ENCODE measurements around the gene GRP.

GRP gene

DNA sequence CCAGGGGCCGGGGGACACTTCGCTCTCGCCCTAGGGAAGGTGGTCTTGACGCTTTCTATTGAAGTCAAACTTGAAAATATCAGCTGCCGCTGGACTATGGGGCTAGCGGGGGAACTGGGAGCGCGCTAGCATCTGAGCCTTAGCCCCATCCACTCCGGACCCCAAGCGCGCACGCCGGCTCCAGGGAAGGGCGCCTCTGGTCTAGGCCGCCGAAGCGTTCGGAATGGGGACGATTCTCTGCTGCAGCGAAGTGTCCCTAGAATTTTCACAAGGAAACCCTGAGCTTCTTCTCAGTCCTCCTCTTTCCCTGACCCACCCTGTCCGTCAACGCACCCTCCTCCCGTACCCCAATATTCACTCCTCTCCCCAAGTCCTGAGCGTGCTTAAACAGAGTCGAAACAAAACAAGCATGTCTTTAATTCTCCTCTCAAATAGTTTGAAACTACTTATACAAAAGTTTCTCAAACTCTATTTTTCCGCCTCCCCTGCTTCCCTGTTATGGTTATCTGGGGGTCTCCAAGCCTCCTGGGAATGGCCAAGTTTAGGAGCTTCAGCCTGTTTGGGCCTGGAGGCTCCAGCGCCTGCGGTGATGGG, 48.3 kb downstream of the GRP start:
- DNase-seq (ENCODE audit: low read depth) = no peak

DNA sequence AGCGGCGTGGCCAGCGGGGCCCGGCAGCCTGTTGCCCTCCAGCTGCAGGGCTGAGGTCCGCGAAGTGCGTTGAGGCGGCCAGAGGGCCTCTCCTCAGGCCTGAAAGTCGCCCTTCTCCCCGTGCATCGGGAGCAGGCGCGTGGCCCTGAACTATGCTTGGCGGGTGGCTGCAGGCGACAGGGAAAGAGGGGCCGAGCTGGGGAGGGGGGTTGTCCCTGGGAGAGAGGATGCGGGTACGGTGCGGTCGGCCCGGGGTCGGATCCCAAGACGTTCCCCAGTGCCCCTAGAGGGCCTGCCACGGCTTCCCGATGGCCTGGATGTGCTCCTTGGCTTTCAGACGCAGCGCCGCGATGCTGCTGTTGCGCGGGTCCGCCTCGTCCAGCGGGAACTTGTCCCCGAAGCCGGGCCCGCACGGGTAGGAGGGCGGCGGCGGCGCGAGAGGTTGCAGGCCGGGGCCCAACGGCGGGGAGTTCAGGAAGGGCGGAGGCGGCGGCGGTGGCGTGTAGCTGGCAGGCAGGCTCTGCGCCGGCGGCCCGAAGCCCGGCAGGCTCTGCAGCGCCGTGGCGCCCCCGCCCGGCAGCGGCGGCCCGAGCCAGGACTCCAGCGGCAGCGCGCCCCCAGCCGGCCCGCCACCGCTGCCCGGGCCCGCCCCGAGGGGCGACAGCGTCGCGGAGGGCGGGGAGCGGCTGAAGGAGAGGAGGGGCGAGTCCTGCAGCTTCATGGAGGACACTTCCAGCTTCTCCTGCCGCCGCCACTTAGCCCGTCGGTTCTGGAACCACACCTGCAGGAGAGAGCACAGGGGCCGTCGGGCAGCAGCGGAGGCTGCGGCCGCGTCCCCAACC, 49.0 kb downstream of the GRP start:
- no peak for DNase-seq (ENCODE audit: low read depth)

DNA sequence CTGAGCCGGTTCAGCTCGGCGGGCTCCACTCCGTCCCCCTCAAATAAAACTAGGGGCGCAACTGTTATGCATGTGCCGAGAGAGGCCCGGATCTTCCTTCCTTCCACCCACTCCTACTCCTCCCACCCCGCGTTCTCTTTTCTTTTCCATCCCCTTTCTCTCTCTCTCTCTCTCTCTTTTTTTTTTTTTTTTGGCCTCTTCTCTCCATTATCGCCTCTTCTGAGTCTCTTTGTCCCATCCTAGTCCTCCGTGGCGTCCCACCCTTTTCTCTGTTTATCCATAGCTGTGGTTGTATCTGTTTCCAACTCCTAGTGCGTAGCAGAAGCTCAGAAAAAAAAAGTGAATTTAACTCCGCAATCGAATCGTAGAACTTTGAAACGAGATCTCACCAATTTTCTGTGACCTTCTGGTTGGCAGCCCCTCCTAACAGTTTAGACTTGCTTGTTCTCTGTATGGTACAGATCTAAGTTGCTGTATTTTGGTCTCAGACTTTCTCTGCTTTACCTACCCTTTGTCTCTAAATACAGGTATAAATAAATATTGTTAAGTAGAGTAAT, 49.7 kb downstream of the GRP start:
- no peak for DNase-seq (ENCODE audit: low read depth)

DNA sequence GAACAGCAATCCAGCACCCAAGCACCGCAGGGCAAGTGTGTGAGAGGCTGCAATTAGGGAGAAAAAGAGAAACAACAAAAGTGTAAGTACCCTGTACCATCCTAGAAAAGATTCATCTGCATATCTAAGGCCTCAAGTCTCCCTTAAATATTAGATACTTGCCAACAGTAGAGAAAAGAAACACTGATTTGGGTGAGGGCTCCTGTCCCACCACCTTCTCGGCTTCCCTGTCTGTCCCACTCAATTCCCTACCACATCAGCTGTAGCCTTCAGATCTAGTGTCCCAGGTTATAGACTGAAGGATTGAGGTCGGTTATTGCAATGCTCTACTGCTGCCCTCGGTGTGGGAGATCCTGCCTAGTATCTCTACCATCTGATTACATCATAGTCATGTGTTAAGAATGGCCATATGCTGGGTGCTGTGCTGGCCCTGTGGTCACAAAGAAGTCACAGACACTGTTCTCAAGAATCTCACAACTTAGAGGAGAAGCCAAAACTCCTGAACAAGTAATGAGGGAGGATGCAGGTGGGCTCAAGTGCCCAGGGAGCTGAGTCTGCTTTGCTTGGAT, 50.8 kb downstream of the GRP start:
- DNase-seq (ENCODE audit: low read depth) = no peak

DNA sequence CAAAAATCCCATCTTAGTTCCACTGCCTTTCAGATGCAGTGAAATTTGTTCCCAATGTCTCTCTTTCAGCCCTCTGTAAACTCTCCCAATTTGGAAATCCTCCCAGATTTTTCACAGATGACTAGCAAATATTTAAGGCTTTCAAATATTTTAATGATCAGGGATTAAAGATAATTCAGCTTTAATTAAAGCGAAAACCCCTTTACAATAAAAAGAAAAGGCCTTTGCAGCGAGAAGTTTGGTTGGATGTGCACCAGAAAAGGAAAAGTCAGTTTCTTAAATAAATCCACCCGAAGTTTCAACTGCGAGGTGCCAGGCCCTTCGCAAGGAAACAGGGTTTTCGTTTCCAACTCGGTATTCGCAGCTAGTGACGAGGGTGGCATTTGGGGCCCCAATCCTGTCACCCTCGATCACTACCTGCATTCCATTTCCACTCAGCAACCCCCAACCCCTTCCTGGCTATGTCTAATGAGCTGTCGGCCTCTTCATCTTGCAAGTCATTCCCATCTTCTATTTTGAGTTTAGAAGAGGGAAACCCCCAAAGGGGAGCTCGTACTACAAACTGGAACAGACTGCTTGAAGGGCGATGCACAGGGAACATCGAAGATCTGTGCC, 51.8 kb downstream of the GRP start:
- DNase-seq (ENCODE audit: low read depth) = no peak

DNA sequence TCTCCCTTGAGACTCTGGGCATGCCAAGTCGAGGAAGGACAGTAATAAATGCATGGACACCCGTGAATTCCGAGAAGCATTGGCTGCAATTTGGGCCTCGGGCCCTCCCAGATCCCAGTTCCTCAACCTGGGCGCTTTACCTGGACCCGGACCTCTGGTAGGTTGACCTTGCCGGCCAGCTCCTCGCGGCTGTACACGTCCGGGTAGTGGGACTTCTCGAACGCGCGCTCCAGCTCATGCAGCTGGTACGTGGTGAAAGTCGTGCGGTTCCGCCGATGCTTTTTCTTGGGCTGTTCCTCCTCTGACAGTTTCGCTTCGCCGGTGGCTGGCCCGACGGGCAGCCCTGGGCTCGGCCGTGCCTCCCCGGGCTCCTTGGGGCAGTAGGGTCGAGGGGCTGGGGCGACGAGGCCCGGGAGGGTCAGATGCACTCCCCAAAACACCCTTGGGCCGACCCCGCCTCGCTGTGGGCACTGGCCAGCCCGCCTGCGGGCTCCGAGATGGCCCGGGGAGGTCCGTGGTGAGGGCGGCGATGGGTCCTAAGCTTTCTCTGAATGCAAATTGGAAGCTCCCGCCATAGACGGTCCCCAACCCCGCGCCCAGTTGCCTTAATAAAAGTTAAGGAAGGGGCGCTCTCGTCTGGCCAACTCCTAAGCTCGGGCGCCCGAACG, 52.4 kb downstream of the GRP start:
- DNase-seq (ENCODE audit: low read depth) = no peak

DNA sequence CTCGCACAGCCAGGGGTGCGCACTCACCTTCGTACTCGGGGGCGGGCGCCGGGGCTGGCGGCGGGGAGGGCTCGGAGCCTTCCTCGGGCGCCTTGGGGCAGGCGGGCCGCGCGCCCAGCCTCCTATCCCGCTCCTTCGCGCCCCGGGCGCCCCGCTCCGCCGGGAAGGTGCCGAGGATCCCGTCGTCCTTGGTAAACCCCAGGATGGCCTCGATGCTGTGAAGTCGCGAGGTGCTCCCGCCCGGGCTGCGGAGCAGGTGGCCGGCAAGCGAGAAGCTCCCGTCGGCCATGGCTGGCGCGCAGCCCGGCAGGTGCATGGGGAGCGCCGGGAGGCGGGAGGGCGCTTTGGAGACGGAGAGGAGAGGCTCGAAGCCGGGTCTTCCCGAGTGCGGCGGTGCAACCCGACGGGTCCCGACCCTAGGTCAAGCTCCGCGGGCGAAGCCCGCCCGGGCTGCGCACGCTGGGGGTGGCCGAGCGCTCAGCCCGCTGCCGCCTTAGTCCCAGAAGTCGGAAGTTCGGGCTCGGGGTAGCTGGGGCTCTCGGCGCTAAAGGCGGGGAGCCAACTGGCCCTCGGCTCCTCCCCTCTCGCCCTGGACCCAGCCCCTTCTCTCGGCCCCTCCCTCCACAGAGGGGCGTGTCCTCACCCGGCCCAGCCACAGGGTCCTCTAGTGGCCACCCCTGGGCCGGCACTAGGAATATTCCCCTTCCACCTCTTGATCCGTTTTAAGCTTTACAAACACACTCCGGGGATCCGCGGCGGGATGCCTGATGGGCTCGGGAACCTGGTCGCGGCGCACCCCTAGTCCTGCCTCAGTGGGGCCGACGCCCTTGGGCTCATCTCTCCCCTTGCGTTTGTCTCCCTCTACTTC, 53.2 kb downstream of the GRP start, which contains the start of gene RAX:
Gene RAX, minus strand, starts transcription at position 564 of the 868 bp plus-strand sequence. Its CDS starts 248 bp downstream, at position 316.
- DNase-seq (ENCODE audit: low read depth) = no peak

DNA sequence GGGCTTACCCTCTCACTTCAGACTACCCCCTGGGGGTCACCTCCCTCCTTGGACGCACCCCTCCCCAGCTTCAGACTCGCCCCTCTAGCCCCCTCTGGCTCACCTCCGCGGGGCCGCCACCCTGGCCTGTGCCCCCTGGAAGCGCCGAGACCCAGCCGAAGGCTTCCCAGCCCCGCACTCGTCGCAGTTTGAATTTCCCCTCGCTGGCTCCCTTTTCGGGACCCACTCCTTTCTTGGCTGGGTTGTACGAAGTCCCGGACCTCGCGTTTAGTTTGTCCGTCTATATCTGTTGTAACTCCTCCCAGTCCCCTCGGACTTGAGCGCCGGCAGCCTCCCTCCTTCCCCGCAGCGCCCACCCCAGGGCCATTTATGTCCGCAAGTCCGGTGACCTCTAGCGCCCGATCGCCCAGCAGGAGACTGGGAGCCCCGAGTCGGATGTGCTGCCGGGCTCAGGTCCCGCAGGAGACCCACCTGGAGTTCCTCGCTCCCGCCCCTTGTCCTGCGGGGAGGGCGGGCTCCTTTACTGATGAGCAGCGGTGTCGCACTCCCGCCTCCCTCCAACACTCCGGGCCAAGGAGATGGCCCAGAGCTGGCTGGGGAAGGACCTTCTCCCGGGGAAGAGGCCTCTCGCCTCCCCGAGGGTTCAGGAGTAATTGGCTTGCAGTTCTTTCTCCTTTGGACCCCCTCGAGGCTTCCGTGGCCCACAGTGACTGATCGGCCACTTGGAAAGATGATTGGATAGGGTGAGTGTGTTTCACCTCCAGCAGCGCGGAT, 54.0 kb downstream of the GRP start:
- DNase-seq (ENCODE audit: low read depth) = no peak

DNA sequence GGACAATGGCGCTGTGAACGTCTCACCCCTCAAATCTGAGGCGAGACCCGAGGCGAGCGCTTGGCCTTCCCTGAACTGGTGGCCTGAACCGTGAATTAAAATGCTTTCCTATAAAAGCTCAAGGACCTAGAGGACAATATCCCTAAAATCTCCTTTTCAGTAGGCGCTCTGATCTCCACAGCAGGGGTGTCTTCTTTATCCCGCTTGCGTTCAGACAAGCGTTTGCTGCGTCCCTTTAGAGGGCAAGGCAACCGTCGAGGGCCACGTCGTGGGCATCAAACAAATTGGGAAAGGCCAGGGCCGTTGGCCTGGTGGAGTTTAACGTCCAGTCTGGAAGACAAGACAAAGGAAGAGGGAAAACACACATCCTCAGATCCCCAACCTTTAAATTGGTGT, 54.6 kb downstream of the GRP start:
- no peak for DNase-seq (ENCODE audit: low read depth)

DNA sequence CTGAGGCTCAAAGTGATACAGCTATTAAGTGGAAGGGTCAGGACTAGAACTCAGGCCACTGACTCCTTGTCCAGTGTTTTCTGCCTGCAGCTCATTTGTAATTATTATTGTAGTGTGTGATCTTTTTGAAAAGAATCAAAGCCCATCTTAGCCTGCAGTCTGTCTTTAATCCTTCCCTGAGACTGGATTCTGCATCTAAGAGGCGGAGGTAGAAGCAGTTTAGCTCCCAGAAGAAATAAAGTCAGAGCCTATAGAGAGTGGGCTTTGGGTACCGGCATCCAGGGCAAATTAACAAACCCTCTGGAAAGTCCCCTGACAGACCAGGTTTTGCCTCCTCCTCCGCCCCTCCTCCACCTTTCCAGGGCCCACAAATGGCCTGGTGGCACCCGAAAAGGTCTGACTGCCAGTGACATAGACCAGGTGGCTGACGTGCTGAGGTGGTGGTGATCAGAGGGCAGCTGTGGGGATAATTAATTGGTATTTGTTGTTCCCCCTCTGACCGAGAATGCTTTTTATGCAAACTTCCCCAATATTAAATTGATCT, 55.5 kb downstream of the GRP start:
- no peak for DNase-seq (ENCODE audit: low read depth)

DNA sequence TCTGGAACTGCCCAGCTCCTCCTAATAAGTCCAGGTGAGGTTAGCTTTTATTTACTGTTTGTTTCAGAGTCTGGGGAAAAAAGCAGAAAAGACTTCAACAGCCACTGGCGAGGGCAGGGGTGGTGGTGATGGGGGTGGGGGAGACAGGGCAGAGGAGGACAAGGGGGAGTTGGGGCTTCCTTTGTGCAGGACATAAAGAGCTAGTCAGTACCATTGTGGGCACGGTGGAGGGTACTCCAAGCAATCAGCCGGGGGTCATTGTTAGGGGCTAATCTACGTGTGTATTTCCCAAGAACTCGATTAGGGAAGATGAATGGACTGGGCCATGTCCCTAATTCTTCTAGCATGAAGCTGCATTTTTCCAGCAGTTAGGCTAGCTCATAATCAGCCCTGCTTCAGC, 56.1 kb downstream of the GRP start:
- DNase-seq (ENCODE audit: low read depth) = no peak

DNA sequence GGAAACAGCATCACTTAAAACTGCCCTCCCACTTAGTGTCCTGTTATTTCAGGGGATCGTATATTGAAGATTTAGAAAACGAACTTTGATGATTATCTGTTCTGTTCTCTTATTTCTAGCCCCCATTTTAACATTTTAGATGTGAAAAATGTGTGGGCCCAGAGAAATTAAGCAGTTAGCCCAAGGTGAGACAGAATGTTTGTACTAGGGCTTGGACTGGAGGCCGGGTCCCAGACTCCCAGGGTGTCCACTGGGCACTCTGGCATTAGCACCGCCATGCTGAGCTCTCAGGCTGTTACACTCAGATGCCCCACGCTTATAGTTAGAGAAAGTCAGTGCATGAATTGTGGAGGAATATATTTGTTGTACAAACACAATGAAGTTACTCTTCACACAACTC, 58.8 kb downstream of the GRP start:
- DNase-seq (ENCODE audit: low read depth) = no peak

DNA sequence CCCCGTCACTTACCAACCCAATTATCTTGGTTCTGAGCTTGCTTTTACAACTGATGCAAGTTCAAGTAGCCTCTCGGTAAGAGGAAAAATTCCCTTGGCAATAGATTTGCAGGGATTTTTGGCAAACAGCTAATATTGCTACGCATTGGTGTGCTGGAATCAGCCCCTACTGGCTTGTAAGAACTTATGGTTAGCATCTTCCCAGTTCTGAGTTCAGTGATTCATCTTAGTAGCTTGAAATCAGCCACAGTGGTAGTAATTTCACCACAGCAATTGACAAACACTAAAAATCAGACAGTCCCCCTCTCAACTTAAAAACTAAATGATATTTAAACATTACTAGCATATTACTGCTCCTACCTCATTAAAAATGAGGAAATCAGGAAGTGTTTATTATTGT, 59.2 kb downstream of the GRP start:
- DNase-seq (ENCODE audit: low read depth) = no peak

DNA sequence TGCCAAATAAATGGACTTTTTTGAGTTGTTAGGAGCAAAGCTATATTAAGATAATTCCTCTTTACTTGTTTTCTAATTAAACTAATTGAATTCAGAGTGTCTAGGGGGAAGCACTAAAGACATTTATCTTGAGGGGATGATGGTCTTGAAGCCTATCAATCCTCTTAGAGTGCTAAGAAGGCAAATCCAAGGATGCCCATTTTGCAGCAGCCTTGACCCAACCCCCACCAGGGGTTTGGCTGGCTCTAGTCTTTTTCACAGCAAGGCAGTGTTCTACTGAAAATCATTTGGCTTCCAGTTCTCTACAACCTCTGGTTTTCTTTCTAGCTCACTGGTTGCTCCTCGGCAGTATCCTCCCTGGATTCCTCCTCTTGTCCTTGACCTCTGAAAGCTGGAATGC, 59.8 kb downstream of the GRP start:
- DNase-seq (ENCODE audit: low read depth) = no peak
